Kidney tubule cell (primary cell): ENCODE results near the gene PDZD2.

Source experiments
- DNase-seq: peaks from one replicate; pipeline ENCODE4 v3.0.0-alpha.2; 2018; ENCODE audit warnings: low spot score

Gene PDZD2

GRCh38 chr5:31867219-31867618 is 228.3 kb downstream of the PDZD2 start:
- no peak for DNase-seq

GRCh38 chr5:31880449-31880848 is 241.5 kb downstream of the PDZD2 start:
- no peak for DNase-seq

- peak; percentile 22 for DNase-seq
Observed at GRCh38 chr5:31884896-31885295, 246.0 kb downstream of the PDZD2 start.

DNA sequence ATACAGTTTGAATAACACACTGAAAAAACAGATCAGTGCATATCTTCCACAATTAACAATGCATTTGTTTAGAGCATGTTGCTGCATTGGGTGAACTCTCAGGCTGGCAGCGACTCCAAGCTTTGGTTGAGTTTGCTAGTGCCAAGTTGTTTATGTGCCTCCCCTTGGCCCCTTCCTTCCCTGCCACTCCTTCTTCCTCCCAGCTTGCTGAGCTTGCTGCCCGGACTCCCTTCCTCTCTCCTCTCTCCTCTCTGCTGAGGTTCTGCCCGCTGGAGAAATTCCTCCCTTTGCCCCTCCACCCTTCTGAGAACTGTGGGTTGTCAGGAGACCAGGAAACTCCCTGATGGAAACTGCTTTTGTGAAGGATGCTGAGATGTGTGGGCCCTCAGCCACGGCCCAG is 247.3 kb downstream of the PDZD2 start:
- DNase-seq = no peak

GRCh38 chr5:31887556-31887955 is 248.6 kb downstream of the PDZD2 start:
- DNase-seq = no peak

GRCh38 chr5:31888564-31888963 is 249.6 kb downstream of the PDZD2 start:
- DNase-seq = peak; percentile 43

- no peak for DNase-seq
Observed at GRCh38 chr5:31889001-31889561, 250.2 kb downstream of the PDZD2 start.

GRCh38 chr5:31890046-31890445 is 251.1 kb downstream of the PDZD2 start:
- DNase-seq = no peak

DNA sequence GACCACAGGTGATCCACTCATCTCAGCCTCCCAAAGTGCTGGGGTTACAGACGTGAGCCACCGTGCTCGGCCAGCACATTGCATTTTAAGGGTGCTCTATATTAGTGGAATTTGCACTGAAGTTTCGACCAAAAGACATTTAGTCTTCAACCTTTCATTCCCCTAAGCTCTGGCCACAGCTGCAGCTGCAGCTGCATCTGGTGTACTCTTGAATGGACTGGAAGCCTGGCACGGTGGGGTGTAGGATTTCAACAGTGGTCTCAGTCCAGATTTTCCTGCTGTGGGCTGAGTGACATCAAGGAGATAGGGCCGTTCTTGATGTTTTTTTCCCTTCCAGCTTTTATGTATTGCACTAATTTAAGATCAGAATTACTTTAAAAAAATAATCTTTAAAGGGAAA is 255.2 kb downstream of the PDZD2 start:
- no peak for DNase-seq

DNA sequence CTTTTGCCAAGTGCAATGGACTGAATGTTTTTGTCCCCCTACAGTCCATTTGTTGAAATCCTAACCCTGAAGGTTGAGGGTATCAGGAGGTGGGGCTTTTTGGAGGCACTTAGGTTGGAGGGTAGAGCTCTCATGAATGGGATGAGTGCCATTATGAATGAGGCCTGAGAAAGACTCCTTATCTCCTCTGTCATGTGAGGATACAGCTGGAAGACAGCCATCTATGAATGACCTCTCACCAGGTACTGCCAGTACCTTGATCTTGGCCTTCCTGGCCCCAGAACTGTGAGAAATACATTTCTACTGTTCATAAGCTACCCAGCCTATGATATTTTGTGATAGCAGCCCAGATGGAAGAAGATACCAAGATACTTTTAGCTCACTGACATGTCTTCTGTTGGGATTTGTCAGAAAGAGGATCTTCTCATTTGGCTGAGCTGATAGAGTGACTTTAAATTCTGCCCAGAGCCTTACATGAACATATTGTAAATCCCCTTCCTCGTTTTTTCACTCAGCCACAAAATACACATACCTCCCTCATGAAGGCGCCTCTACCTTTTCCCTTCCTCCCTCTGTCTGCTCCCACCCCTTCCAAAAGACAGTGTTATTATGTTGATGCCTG is 256.4 kb downstream of the PDZD2 start:
- no peak for DNase-seq

GRCh38 chr5:31898036-31898632 is 259.2 kb downstream of the PDZD2 start:
- no peak for DNase-seq

DNA sequence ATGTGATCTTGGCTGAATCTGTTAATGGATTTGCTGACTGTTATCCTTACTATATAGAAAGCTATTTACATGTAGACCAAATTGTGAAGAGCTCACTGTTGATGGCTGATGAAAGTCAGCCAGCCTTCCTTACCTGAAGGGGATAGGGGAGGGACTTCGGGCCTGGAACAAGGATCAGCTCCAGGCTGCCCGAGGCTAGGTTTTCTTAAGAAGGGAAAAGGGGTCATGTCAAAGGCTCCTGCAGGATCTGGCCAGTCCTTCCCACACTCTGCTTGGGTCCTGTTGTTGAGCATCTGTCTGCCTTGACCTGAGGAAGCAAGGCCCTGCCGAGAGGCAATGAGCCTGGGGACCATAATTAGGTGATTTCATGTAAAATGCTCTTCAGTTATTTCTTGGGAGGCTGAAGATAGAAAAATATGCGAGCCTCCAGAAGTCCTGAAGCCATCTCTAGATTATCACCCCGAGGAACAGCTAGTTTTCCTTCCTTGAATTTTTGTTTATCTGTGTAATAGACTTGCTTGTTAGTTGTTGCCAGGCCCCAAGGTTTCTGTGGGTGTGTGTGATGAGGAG is 261.4 kb downstream of the PDZD2 start:
- DNase-seq = no peak

GRCh38 chr5:31901807-31902530 is 263.0 kb downstream of the PDZD2 start:
- no peak for DNase-seq

GRCh38 chr5:31908396-31908795 is 269.5 kb downstream of the PDZD2 start:
- no peak for DNase-seq

DNA sequence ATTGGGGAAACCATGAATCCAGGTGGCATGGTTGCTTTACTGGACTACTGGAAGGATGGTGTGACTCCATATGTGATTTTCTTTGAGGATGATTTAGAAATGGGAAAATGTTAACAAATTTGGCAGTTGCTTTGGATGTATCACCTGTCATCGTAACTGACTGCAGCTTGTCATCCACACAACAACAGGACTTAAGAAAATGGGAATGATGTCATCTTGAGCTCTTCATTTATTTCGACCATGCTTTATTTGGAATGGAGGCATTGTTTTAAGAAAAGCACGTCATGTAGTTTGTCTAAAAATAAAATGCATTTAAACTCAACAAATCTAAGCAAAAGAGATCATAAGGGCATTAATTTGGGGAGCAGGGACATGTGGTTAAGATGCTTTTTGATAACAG is 270.1 kb downstream of the PDZD2 start:
- DNase-seq = no peak

GRCh38 chr5:31911291-31912265 is 272.6 kb downstream of the PDZD2 start:
- no peak for DNase-seq

DNA sequence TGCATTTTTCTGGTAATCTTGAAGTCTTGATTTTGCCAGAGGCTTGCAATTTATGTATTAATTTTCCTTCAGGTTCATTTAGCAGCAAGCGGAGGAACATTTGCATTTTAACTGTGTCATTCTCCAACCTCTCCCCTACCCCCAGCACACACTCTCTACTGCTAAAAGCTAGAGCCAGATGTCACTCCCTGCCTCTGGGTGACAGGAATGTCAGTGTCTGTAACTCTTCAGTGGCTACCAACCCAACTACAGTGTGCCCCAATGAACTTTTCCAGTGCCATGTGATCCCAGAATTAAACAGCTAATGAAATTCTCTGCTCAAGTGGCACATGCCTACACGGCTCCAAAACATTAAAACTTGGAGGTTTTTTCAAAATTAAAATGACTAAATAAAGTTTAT is 274.9 kb downstream of the PDZD2 start:
- peak; percentile 60 for DNase-seq

- DNase-seq = no peak
Observed at GRCh38 chr5:31916327-31916726, 277.4 kb downstream of the PDZD2 start.

- DNase-seq = no peak
Observed at GRCh38 chr5:31918739-31919138, 279.8 kb downstream of the PDZD2 start.

DNA sequence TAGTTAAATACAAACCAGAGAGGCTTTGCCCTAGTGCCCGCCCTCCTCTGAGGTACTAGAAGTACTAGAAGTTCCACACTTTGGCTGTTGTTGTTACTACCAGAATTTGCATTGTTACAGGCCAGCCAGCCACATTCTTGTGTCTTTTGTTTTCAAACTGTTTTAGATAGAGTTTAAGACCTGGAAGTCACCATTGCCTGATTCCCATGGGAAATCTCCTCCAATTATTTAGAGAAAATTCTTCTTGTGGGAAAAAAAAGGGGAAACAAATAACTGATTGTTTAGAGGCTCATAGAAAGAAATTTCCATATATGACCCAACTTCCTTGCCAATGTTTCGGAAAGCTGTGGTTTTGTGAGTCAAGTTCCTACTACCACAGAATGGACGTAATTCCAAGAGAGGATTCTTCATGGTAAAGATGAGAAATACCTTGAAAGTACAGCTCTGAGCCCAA is 282.9 kb downstream of the PDZD2 start:
- peak; percentile 72 for DNase-seq

DNA sequence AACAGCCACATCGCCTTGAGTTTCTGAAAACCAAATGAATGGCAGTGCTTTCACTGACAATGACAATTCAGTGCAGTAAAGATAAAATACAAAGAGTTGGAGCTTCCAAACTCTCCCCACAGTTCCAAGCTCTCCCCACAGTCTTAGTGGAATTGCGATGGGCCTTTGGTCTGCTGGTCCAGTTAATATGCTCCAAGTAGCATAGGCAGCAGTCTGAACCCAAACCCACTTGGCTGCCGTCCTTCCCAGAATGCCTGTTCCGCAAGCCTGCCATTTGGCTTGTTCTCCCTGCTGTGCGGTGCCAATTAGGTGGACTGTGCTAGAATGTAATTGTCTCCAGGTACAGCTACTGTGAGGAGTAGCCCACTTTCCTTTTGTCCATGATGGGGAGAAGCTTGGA is 285.1 kb downstream of the PDZD2 start:
- DNase-seq = no peak

DNA sequence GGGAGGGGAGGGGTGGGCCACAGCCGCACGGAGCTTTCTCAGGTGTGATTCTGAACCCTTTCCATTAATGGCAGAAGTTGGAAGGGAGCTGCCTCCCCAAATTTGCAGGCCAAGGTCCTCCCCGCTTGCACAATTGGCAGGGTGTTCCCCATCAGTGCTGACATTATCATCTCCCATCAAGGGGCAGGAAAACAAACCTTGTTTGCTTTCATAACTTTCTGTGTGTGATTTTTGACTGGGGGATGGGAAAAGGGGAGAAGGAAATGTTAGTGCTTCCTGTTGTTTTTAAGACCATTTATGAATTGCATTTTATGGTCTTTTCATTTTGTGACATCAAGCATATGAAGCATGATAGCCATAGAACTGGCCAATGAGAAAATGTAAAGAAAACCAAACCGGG is 292.9 kb downstream of the PDZD2 start:
- DNase-seq = no peak
